HG02870 (cell line): Measurements from ENCODE around the gene SH2D1B.
"Not testable (repeated sequence)": the region's sequence is repeated elsewhere in the genome, so short reads cannot be mapped to it uniquely, and the experiment has no call there.

Source experiments
- ATAC-seq: cut with Tn5 transposase; IDR thresholded peaks from one replicate; pipeline ENCODE4 v1.9.1; 2021; ENCODE audit warnings: mild to moderate bottlenecking, moderate library complexity; ENCODE audit not compliant: unreplicated experiment

The SH2D1B gene

GRCh38 chr1:162365284-162366020 lies 46.5 kb downstream of the SH2D1B start:
- ATAC-seq: no peak

GRCh38 chr1:162364498-162364897 lies 47.4 kb downstream of the SH2D1B start:
- ATAC-seq: no peak

DNA sequence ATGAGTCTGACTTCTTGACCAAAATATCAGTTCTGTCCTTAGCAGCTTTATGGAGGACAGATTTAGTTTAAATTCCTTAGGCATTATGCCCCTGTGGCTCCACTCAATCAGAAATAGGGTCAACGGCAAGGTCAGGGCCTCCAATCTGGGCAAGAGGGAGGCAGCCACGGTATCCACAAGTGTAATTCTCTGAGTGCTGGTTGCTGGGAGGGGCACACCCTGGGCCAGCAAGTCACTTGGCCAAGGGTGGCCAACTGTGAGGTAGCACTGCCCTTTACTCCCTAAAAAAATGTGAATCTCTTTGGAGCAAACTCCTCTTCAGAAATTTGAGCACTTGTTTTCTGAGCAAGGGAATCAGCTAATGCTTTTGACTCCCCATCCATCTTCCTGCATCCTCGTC lies 48.1 kb downstream of the SH2D1B start:
- no peak for ATAC-seq

- peak; percentile 30 for ATAC-seq
Observed at GRCh38 chr1:162361349-162361748, 50.6 kb downstream of the SH2D1B start.

DNA sequence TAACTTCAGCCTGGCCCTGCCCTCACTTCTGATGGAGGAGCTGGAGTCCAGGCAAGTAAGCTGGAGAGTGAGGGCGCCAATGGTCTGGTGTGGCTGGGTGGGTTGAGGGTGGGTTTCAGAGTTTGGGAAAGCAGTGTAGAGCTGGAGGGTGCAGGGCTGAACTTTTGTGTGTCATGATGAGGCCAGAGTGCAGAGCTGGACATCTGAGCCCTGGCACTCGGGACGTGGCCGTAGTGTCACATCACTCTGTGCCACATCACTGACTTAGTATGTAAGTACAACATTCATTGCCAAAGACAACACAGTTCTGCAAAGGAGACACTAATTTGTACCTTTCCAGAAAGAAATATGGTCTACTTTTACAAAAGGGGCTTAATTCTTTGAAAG lies 51.1 kb downstream of the SH2D1B start:
- ATAC-seq: no peak

- no peak for ATAC-seq
Observed at GRCh38 chr1:162360237-162360873, 51.6 kb downstream of the SH2D1B start.

DNA sequence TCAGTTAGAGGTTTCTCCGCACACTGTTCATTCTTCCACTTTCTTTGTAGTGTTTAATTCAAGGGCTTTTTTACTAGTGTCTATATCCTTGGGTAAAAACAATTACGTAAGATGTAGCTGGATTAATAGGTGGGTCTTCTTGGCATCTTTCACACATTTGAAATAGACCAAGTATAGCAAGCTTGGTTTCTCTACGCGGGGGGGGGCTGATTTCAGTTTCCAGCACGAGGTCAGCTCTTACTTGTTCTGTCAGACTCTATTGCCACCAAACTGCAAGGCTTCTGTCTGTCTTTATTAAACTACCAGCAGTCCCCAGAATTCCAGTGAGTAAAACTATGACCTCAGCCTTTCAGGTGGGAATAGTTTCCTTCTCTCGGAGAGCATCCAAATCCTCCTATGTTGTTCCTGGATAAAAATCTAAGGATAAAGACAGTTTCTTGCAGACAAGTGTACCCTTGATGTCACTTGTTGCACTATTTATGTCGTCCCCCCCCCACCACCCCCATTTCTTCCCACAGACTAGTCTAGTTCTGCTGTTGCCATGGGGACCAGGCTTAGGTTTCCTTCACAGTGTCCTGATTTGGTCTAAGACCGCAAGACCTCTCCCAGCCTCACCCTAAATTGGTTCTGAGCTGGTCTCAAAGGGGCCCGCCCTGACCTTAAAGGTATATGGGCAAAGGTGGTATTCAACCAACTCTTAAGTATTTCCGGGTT lies 52.3 kb downstream of the SH2D1B start:
- no peak for ATAC-seq

GRCh38 chr1:162358928-162359327 lies 53.0 kb downstream of the SH2D1B start:
- no peak for ATAC-seq

DNA sequence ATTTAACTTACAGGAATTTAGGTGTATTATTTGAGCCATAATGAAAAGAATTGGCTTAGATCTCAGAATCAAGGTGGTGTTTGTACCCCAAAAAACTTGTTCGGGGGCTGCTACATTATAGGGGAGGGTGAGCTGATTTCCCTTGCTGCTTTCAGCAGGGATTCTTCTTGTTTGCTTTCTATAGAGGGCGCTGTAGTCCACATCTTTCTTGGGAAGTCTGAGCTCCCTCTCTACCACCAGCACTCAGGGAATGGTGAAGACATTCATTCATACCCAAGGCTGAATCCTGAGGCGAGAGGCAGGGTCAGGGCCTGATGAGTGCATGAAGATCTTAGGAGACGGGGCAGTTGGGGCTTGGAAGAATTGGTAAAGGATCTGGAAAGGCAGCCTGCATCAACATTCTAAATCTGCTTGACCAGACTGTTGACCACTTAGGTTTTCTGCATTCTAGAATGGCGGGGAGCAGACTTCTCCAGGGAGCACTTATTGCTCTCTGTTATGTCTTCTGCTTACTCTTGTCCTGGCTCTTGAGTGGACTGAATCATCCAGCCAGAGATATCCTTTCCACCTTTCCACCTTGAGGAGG lies 54.2 kb downstream of the SH2D1B start:
- ATAC-seq: no peak

GRCh38 chr1:162353702-162354101 lies 58.2 kb downstream of the SH2D1B start:
- ATAC-seq: no peak

GRCh38 chr1:162353078-162353477 lies 58.9 kb downstream of the SH2D1B start:
- ATAC-seq: no peak

DNA sequence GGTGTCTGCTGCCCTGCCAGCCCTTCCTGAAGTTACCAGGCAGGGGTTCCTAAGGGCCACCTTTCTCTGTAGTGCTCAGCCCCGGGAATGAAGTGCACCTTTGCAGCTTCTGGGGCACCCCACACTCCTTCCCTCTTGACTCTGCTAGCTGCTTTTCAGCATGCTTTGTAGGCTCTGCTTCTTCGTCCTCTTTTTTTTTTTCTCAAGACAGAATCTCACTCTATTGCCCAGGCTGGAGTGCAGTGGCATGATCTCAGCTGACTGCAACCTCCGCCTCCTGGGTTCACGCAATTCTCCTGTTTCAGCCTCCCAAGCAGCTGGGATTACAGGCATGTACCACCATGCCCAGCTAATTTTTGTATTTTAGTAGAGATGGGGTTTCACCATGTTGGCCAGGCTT lies 60.1 kb downstream of the SH2D1B start:
- ATAC-seq: not testable (repeated sequence)

GRCh38 chr1:162351246-162351842 lies 60.6 kb downstream of the SH2D1B start:
- no peak for ATAC-seq

DNA sequence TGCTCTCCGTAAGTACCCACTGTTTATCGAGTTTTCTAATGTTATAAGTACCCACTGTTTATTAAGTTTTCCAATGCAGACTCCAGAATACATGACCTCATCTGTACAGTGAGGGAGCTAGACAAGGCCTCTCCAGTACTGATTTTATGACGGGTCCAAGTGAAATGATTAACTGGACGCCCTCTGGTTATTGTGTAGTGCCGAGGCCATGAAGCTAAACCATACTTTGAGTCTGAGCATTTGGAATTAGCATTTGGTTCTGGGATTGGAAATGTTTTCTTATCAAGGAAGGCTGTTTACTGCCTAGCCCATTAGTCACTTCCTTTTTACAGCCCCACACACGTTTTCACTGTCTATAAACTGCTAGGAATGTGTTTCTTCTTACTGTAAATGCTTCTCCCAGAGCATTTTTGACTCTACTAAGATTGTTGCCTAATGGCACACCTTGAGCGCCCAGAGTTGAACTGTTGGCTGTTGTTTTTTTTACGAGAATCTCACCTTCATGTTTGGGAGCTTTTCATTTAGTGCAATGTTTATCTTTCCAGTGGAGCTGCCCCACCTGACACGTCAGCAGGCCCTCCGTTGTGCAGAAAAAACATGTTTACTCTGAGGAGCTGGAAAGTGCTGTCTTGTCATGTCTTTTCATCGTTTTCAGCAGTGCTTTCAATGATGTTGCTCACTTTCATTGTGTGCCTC lies 62.2 kb downstream of the SH2D1B start:
- ATAC-seq: no peak

GRCh38 chr1:162347281-162347680 lies 64.7 kb downstream of the SH2D1B start:
- ATAC-seq: no peak
